ENCODE measurements around the gene NLGN1. TPM values are rescaled to one million over a fixed set of nuclear protein-coding genes. Genes with fewer than 3 reads are reported as not detected.

Gene NLGN1
- total and polyA plus RNA-seq, 2 experiments from 2014 or later: 5.1 to 11.2 TPM

DNA sequence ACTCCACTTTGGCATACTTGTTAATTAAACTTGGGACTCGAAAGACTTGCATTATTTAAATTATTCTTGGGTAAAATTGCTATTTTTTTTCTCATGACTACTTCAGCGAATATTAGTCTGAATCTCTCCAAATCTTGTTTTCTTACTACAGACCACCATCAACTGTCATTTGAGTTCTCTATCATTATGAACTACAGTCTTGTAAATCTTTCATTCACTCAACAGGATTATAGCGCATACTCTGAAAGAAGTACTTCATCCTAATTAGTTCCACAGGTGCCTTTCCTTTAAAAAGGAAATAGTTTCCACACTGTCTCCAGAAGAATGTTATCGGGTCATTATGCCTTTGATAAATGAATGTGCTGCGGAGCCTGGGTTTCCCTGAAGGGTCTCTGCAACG is 149.5 kb downstream of the NLGN1 start:
- Histone ChIP-seq H2AFZ (no peak overlapping the region), H3K27me3 (no peaks in the 10 kb centered on the region), H3K4me3 (no peak overlapping the region), H3K9me3 (ENCODE audit: low read depth) (no peaks in the 10 kb centered on the region), H3K79me2 (no peaks in the 10 kb centered on the region), H3K4me2 (no peak overlapping the region), H4K20me1 (ENCODE audit: insufficient read depth, poor library complexity, severe bottlenecking) (no peaks in the 10 kb centered on the region), H3K27ac (no peak overlapping the region), H3K4me1 (ENCODE audit: insufficient read depth) (no peaks in the 10 kb centered on the region), H3K36me3 (replicated peaks; ENCODE audit: insufficient read depth, low read depth) (no peaks in the 10 kb centered on the region), H3K9me2 (replicated peaks; ENCODE audit: insufficient read depth) (no peaks in the 10 kb centered on the region)
- WGBS (ENCODE audit: low lambda C conversion rate, missing lambda C conversion rate): 74% methylated on average over 6 of the region's 6 CpGs
- no peak for DNase-seq (ENCODE audit: low spot score)
- TF ChIP-seq EZH2phosphoT487 (IDR thresholded peaks at IDR 0.05; ENCODE audit: low read depth, severe bottlenecking, unreplicated experiment) (no peak), EZH2 (IDR thresholded peaks at IDR 0.05; ENCODE audit: borderline replicate concordance) (no peak)
- TF ChIP-seq, protein P1, sequence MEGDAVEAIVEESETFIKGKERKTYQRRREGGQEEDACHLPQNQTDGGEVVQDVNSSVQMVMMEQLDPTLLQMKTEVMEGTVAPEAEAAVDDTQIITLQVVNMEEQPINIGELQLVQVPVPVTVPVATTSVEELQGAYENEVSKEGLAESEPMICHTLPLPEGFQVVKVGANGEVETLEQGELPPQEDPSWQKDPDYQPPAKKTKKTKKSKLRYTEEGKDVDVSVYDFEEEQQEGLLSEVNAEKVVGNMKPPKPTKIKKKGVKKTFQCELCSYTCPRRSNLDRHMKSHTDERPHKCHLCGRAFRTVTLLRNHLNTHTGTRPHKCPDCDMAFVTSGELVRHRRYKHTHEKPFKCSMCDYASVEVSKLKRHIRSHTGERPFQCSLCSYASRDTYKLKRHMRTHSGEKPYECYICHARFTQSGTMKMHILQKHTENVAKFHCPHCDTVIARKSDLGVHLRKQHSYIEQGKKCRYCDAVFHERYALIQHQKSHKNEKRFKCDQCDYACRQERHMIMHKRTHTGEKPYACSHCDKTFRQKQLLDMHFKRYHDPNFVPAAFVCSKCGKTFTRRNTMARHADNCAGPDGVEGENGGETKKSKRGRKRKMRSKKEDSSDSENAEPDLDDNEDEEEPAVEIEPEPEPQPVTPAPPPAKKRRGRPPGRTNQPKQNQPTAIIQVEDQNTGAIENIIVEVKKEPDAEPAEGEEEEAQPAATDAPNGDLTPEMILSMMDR (IDR thresholded peaks at IDR 0.05; ENCODE audit: poor library complexity): no peak

GRCh38 chr3:173548261-173548660 is 150.7 kb downstream of the NLGN1 start:
- TF ChIP-seq EZH2phosphoT487 (IDR thresholded peaks at IDR 0.05; ENCODE audit: low read depth, severe bottlenecking, unreplicated experiment) (no peak), EZH2 (IDR thresholded peaks at IDR 0.05; ENCODE audit: borderline replicate concordance) (no peak)
- TF ChIP-seq, protein P1 (IDR thresholded peaks at IDR 0.05; ENCODE audit: poor library complexity): no peak
- no peaks in the 10 kb centered on the region for H3K9me3 ChIP-seq (ENCODE audit: low read depth)

DNA sequence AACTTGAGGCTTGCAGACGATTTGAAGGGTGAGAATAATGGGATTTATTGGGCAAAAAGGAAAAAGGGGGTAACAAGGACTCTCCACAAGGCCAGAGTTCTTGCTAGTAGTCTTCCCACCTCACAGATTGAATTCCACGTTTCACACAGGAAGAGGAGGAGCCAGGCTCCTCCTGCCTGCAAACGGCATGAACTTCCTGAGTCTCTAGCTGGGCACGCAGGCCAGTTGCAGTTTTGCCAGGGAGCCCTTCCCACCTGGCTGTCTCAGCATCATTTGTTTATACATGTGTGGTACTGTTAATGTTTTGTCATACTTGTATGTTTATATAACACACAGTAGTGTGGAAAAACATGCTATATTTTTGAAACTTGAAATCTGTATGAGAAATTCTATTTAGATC is 155.0 kb downstream of the NLGN1 start:
- Histone ChIP-seq H3K27ac (no peak overlapping the region), H3K79me2 (no peaks in the 10 kb centered on the region), H3K4me3 (no peak overlapping the region), H3K36me3 (replicated peaks; ENCODE audit: insufficient read depth, low read depth) (no peaks in the 10 kb centered on the region), H3K4me1 (ENCODE audit: insufficient read depth) (no peaks in the 10 kb centered on the region), H3K9me2 (replicated peaks; ENCODE audit: insufficient read depth) (no peaks in the 10 kb centered on the region), H3K9me3 (ENCODE audit: low read depth) (no peaks in the 10 kb centered on the region), H4K20me1 (ENCODE audit: insufficient read depth, poor library complexity, severe bottlenecking) (no peaks in the 10 kb centered on the region), H2AFZ (no peak overlapping the region), H3K27me3 (no peaks in the 10 kb centered on the region), H3K4me2 (no peak overlapping the region)
- DNase-seq (ENCODE audit: low spot score): no peak
- TF ChIP-seq EZH2phosphoT487 (IDR thresholded peaks at IDR 0.05; ENCODE audit: low read depth, severe bottlenecking, unreplicated experiment) (no peak), EZH2 (IDR thresholded peaks at IDR 0.05; ENCODE audit: borderline replicate concordance) (no peak)
- TF ChIP-seq, protein P1 (IDR thresholded peaks at IDR 0.05; ENCODE audit: poor library complexity): no peak
- WGBS (ENCODE audit: low lambda C conversion rate, missing lambda C conversion rate): 77% methylated on average over 4 of the region's 4 CpGs

More at GRCh38 chr3:173548261-173548660, 150.7 kb downstream of the NLGN1 start:
- Histone ChIP-seq H3K9me2 (replicated peaks; ENCODE audit: insufficient read depth) (no peaks in the 10 kb centered on the region), H3K27ac (no peak overlapping the region), H3K4me3 (no peak overlapping the region), H3K36me3 (replicated peaks; ENCODE audit: insufficient read depth, low read depth) (no peaks in the 10 kb centered on the region), H2AFZ (no peak overlapping the region), H3K4me1 (ENCODE audit: insufficient read depth) (no peaks in the 10 kb centered on the region), H3K4me2 (no peak overlapping the region), H3K79me2 (no peaks in the 10 kb centered on the region), H3K27me3 (no peaks in the 10 kb centered on the region), H4K20me1 (ENCODE audit: insufficient read depth, poor library complexity, severe bottlenecking) (no peaks in the 10 kb centered on the region)
- WGBS (ENCODE audit: low lambda C conversion rate, missing lambda C conversion rate): 87% methylated on average over 2 of the region's 2 CpGs
- no peak for DNase-seq (ENCODE audit: low spot score)

All from hepatocyte (in vitro differentiated cells).